ENCODE measurements around the gene TMEM233. TPM values are rescaled to one million over a fixed set of nuclear protein-coding genes. Genes with fewer than 3 reads are reported as not detected.

The TMEM233 gene
- polyA plus RNA-seq, 1 of the 3 experiments (the other 2 are of a cell fraction): 2.6 TPM

DNA sequence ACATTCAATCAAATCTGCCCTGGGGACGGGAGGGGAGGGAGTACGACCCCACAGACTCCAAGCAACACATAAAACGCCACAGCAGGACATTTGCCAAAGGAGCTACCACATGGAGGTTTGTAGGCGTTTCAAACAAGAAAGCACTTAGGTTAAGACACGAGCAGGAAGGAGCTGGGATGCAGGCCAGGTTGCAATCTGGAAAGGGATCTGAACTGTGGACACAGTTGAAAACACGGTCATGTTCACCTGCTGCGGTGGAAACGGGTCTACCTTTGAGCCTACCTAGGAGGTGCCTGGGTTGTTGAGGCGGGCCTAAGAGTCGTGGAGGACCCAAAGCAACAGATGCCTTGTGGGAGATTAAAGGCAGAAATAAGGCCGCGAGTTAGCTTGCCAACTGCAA is 92.8 kb downstream of the TMEM233 start:
- H3K9ac ChIP-seq: no peak overlapping the region
- no peaks in the 10 kb centered on the region for H3K79me2 ChIP-seq (ENCODE audit: insufficient read depth)
- H3K4me2 ChIP-seq: no peak overlapping the region
- peaks cover 6 to 14% of the 10 kb centered on the region in 2 experiments for H3K36me3 ChIP-seq (replicated peaks in 1 of 2; ENCODE audit: control insufficient read depth in 1 of 2, insufficient read depth in 2 of 2, low read length in 1 of 2)
- ChIA-PET CTCF (interaction anchor here (2.2 kb wide), 1 partner anchor 9 kb away, joined by 8 read pairs; no protein-coding TSS in a partner anchor), POLR2A (no interaction called here)
- peaks cover 25% of the 10 kb centered on the region for H3F3A ChIP-seq (replicated peaks; ENCODE audit: insufficient read depth)
- no peak overlapping the region for H3K4me3 ChIP-seq (ENCODE audit: low read depth in 2 of 2, low read length in 1 of 2)
- H3K9me3 ChIP-seq: no peaks in the 10 kb centered on the region
- no peaks in the 10 kb centered on the region for H4K20me1 ChIP-seq (ENCODE audit: insufficient read depth)
- DNase-seq: no peak
- TF ChIP-seq, protein P1, sequence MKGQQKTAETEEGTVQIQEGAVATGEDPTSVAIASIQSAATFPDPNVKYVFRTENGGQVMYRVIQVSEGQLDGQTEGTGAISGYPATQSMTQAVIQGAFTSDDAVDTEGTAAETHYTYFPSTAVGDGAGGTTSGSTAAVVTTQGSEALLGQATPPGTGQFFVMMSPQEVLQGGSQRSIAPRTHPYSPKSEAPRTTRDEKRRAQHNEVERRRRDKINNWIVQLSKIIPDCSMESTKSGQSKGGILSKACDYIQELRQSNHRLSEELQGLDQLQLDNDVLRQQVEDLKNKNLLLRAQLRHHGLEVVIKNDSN (IDR thresholded peaks at IDR 0.05; ENCODE audit: borderline replicate concordance, low read depth): no peak
- TF ChIP-seq, protein P2, sequence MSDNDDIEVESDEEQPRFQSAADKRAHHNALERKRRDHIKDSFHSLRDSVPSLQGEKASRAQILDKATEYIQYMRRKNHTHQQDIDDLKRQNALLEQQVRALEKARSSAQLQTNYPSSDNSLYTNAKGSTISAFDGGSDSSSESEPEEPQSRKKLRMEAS (IDR thresholded peaks at IDR 0.05; ENCODE audit: low read depth): no peak
- TF ChIP-seq, protein P3, sequence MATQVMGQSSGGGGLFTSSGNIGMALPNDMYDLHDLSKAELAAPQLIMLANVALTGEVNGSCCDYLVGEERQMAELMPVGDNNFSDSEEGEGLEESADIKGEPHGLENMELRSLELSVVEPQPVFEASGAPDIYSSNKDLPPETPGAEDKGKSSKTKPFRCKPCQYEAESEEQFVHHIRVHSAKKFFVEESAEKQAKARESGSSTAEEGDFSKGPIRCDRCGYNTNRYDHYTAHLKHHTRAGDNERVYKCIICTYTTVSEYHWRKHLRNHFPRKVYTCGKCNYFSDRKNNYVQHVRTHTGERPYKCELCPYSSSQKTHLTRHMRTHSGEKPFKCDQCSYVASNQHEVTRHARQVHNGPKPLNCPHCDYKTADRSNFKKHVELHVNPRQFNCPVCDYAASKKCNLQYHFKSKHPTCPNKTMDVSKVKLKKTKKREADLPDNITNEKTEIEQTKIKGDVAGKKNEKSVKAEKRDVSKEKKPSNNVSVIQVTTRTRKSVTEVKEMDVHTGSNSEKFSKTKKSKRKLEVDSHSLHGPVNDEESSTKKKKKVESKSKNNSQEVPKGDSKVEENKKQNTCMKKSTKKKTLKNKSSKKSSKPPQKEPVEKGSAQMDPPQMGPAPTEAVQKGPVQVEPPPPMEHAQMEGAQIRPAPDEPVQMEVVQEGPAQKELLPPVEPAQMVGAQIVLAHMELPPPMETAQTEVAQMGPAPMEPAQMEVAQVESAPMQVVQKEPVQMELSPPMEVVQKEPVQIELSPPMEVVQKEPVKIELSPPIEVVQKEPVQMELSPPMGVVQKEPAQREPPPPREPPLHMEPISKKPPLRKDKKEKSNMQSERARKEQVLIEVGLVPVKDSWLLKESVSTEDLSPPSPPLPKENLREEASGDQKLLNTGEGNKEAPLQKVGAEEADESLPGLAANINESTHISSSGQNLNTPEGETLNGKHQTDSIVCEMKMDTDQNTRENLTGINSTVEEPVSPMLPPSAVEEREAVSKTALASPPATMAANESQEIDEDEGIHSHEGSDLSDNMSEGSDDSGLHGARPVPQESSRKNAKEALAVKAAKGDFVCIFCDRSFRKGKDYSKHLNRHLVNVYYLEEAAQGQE (IDR thresholded peaks at IDR 0.05; ENCODE audit: low read depth, low read length): no peak
- TF ChIP-seq SMC3 (IDR thresholded peaks at IDR 0.05; ENCODE audit: low read depth, low read length) (no peak), RCOR1 (IDR thresholded peaks at IDR 0.05; ENCODE audit: low read length) (no peak), RAD21 (IDR thresholded peaks at IDR 0.05; ENCODE audit: low read length) (no peak), GABPA (IDR thresholded peaks at IDR 0.05; ENCODE audit: low read depth) (no peak), SIN3A (IDR thresholded peaks at IDR 0.05; ENCODE audit: borderline replicate concordance, low read depth, low read length) (no peak), EZH2phosphoT487 (IDR thresholded peaks at IDR 0.05; ENCODE audit: borderline replicate concordance, low read depth) (no peak), ELF1 (IDR thresholded peaks at IDR 0.05) (no peak), TAF1 (IDR thresholded peaks at IDR 0.05; ENCODE audit: borderline replicate concordance, low read depth, low read length) (no peak), GATA2 (CRISPR knock-in tag; IDR thresholded peaks at IDR 0.05) (no peak), FOSL2 (IDR thresholded peaks at IDR 0.05; ENCODE audit: borderline replicate concordance, low read depth) (no peak)
- TF ChIP-seq, protein P4, sequence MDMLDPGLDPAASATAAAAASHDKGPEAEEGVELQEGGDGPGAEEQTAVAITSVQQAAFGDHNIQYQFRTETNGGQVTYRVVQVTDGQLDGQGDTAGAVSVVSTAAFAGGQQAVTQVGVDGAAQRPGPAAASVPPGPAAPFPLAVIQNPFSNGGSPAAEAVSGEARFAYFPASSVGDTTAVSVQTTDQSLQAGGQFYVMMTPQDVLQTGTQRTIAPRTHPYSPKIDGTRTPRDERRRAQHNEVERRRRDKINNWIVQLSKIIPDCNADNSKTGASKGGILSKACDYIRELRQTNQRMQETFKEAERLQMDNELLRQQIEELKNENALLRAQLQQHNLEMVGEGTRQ (IDR thresholded peaks at IDR 0.05; ENCODE audit: borderline replicate concordance, low read depth, low read length): no peak
- TF ChIP-seq, protein P5, sequence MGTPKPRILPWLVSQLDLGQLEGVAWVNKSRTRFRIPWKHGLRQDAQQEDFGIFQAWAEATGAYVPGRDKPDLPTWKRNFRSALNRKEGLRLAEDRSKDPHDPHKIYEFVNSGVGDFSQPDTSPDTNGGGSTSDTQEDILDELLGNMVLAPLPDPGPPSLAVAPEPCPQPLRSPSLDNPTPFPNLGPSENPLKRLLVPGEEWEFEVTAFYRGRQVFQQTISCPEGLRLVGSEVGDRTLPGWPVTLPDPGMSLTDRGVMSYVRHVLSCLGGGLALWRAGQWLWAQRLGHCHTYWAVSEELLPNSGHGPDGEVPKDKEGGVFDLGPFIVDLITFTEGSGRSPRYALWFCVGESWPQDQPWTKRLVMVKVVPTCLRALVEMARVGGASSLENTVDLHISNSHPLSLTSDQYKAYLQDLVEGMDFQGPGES (IDR thresholded peaks at IDR 0.05; ENCODE audit: low read depth, low read length): no peak
- no peak overlapping the region for H3K27ac ChIP-seq (ENCODE audit: low read depth in 2 of 2, low read length in 1 of 2)
- H3K9me2 ChIP-seq: no peaks in the 10 kb centered on the region
- H3K27me3 ChIP-seq (ENCODE audit: insufficient read depth): no peaks in the 10 kb centered on the region
- 92% methylated on average over 12 of the region's 12 CpGs for WGBS (ENCODE audit: low lambda C conversion rate)
- no peak overlapping the region for H2AFZ ChIP-seq (ENCODE audit: low read depth)
- no peaks in the 10 kb centered on the region; a peak in 1 of 4 replicates for H3K4me1 ChIP-seq (ENCODE audit: control insufficient read depth in 1 of 2, insufficient read depth in 2 of 2, low read depth in 1 of 2, low read length in 1 of 2)
